H9 (cell line): ENCODE data around the gene AGTRAP. TPM values are rescaled to one million over a fixed set of nuclear protein-coding genes. Genes with fewer than 3 reads are reported as not detected.

Source experiments
- DNase-seq: peaks from one replicate; pipeline ENCODE4 v3.0.0-alpha.2; 2017
- H2AFZ ChIP-seq: one replicate; pipeline ENCODE4 v1.6.1; 2013; ENCODE audit warnings: mild to moderate bottlenecking, low read length, control low read depth, moderate library complexity
- H2AK5ac ChIP-seq: 2 replicates; pipeline ENCODE4 v1.6.1; 2013; ENCODE audit warnings: low read length, control low read depth, mixed read lengths; ENCODE audit not compliant: insufficient read length
- H2BK120ac ChIP-seq: one replicate; pipeline ENCODE4 v1.6.1; 2013; ENCODE audit warnings: low read depth, mild to moderate bottlenecking, low read length, control low read depth, inconsistent platforms; ENCODE audit not compliant: poor library complexity, severe bottlenecking
- H2BK12ac ChIP-seq: 2 replicates; pipeline ENCODE4 v1.6.1; 2013; ENCODE audit warnings: low read length, control low read depth, mixed read lengths, low read depth; ENCODE audit not compliant: insufficient read length
- H2BK15ac ChIP-seq: 2 replicates; pipeline ENCODE4 v1.6.1; 2013; ENCODE audit warnings: low read depth, low read length, control low read depth
- H2BK20ac ChIP-seq: one replicate; pipeline ENCODE4 v1.6.1; 2013; ENCODE audit warnings: low read depth, mild to moderate bottlenecking, low read length, control low read depth, inconsistent platforms; ENCODE audit not compliant: poor library complexity, severe bottlenecking
- H2BK5ac ChIP-seq: 2 replicates; pipeline ENCODE4 v1.6.1; 2013; ENCODE audit warnings: low read length, control low read depth, mixed read lengths; ENCODE audit not compliant: insufficient read length
- H3K14ac ChIP-seq: 2 replicates; pipeline ENCODE4 v1.6.1; 2013; ENCODE audit warnings: low read length, control low read depth; ENCODE audit not compliant: insufficient read depth
- H3K18ac ChIP-seq: 2 replicates; pipeline ENCODE4 v1.6.1; 2013; ENCODE audit warnings: low read depth, mild to moderate bottlenecking, mixed read lengths, low read length, control low read depth; ENCODE audit not compliant: insufficient read length
- H3K23ac ChIP-seq: 2 replicates; pipeline ENCODE4 v1.6.1; 2013; ENCODE audit warnings: low read length, control low read depth, mixed read lengths, low read depth; ENCODE audit not compliant: insufficient read length
- H3K23me2 ChIP-seq: 2 replicates; pipeline ENCODE4 v1.6.1; 2013; ENCODE audit warnings: low read depth, mild to moderate bottlenecking, mixed read lengths, low read length, control low read depth; ENCODE audit not compliant: insufficient read length, poor library complexity, severe bottlenecking
- H3K27ac ChIP-seq: 2 replicates; pipeline ENCODE4 v1.5.1; 2013; ENCODE audit warnings: low read length, control low read depth, mixed read lengths, low read depth; ENCODE audit not compliant: insufficient read length
- H3K27me3 ChIP-seq: 2 replicates; pipeline ENCODE4 v1.6.1; 2013; ENCODE audit warnings: low read length, control low read depth, inconsistent platforms; ENCODE audit not compliant: insufficient read depth
- H3K4ac ChIP-seq: 2 replicates; pipeline ENCODE4 v1.6.1; 2013; ENCODE audit warnings: low read depth, mild to moderate bottlenecking, control low read depth, inconsistent platforms, low read length, moderate library complexity
- H3K4me1 ChIP-seq: 2 replicates; pipeline ENCODE4 v1.6.1; 2013; ENCODE audit warnings: low read length, control low read depth, inconsistent platforms; ENCODE audit not compliant: insufficient read depth
- H3K4me2 ChIP-seq: 2 replicates; pipeline ENCODE4 v1.6.1; 2013; ENCODE audit warnings: low read length, control low read depth, mixed read lengths; ENCODE audit not compliant: insufficient read length, insufficient read depth
- H3K56ac ChIP-seq: 2 replicates; pipeline ENCODE4 v1.6.1; 2013; ENCODE audit warnings: low read depth, mild to moderate bottlenecking, mixed read lengths, low read length, control low read depth; ENCODE audit not compliant: insufficient read length
- H3K79me1 ChIP-seq: 2 replicates; pipeline ENCODE4 v1.6.1; 2013; ENCODE audit warnings: low read depth, mild to moderate bottlenecking, moderate library complexity, low read length, control low read depth, inconsistent platforms; ENCODE audit not compliant: insufficient read depth, poor library complexity, severe bottlenecking
- H3K79me2 ChIP-seq: 2 replicates; pipeline ENCODE4 v1.6.1; 2013; ENCODE audit warnings: low read length, control low read depth, inconsistent platforms; ENCODE audit not compliant: insufficient read depth
- H3K9ac ChIP-seq: 2 replicates; pipeline ENCODE4 v1.6.1; 2013; ENCODE audit warnings: low read length, control low read depth, mixed read lengths; ENCODE audit not compliant: insufficient read length; ENCODE audit errors: extremely low read depth
- H3K9me3 ChIP-seq: one replicate; pipeline ENCODE4 v1.6.1; 2013; ENCODE audit warnings: low read depth, low read length, inconsistent platforms; ENCODE audit not compliant: control insufficient read depth
- H3T11ph ChIP-seq: one replicate; pipeline ENCODE4 v1.6.1; 2013; ENCODE audit warnings: mild to moderate bottlenecking, low read length, control low read depth, inconsistent platforms
- H4K20me1 ChIP-seq: one replicate; pipeline ENCODE4 v1.6.1; 2013; ENCODE audit not compliant: control insufficient read depth, insufficient read length, insufficient read depth
- H4K5ac ChIP-seq: 2 replicates; pipeline ENCODE4 v1.6.1; 2013; ENCODE audit warnings: low read depth, mild to moderate bottlenecking, mixed read lengths, low read length, control low read depth; ENCODE audit not compliant: insufficient read length
- H4K8ac ChIP-seq: replicated peaks from 2 replicates; pipeline ENCODE4 v1.6.1; 2013; ENCODE audit warnings: low read length, control low read depth, mixed read lengths, low read depth; ENCODE audit not compliant: insufficient read length
- H4K91ac ChIP-seq: 2 replicates; pipeline ENCODE4 v1.6.1; 2013; ENCODE audit warnings: low read depth, mild to moderate bottlenecking, moderate library complexity, mixed read lengths, low read length, control low read depth; ENCODE audit not compliant: insufficient read length
- H3K27ac Mint-ChIP-seq, 3 experiments: 2 replicates in 2 of 3; 3 replicates in 1 of 3; pipeline ENCODE4 v1.8.0; 2020 to 2021; ENCODE audit warnings: mixed read lengths in 3 of 3, mild to moderate bottlenecking in 1 of 3, moderate library complexity in 1 of 3
- H3K27me3 Mint-ChIP-seq: 2 replicates; pipeline ENCODE4 v1.8.0; 2021; ENCODE audit warnings: low read depth, mild to moderate bottlenecking, moderate library complexity, mixed read lengths
- H3K36me3 Mint-ChIP-seq, 3 experiments: 2 replicates in 2 of 3; 3 replicates in 1 of 3; pipeline ENCODE4 v1.8.0; 2020 to 2021; ENCODE audit warnings: low read depth in 3 of 3, mixed read lengths in 3 of 3; ENCODE audit not compliant: insufficient read depth in 1 of 3
- H3K4me1 Mint-ChIP-seq, 2 experiments: 2 replicates each; pipeline ENCODE4 v1.8.0; 2020; ENCODE audit warnings: mixed read lengths in 2 of 2
- H3K4me3 Mint-ChIP-seq, 2 experiments: 2 replicates in 1 of 2; 3 replicates in 1 of 2; pipeline ENCODE4 v1.8.0; 2020 to 2021; ENCODE audit warnings: mild to moderate bottlenecking in 2 of 2, mixed read lengths in 2 of 2, moderate library complexity in 1 of 2
- H3K9me3 Mint-ChIP-seq, 2 experiments: 2 replicates in 1 of 2; 3 replicates in 1 of 2; pipeline ENCODE4 v1.8.0; 2020; ENCODE audit warnings: mild to moderate bottlenecking in 2 of 2, mixed read lengths in 2 of 2, moderate library complexity in 1 of 2
- WGBS: extraction: QIAGEN DNeasy Blood & Tissue Kit; methylation state at CpG from one replicate; pipeline ENCODE4 v1.1.7; 2013; ENCODE audit warnings: missing lambda C conversion rate, low lambda C conversion rate, mixed read lengths; ENCODE audit not compliant: insufficient read length; ENCODE audit errors: extremely low coverage; 5-methylcytosine and 5-hydroxymethylcytosine counted together
- total RNA-seq: library from RNA; stranded (reverse); gene quantifications from 2 replicates; pipeline ENCODE4 v1.2.1, GENCODE V29; 2021
- TF ChIP-seq, protein P1 (sequence below): fragments of 200-600 bp; sonication (generic); conservative IDR thresholded peaks from 3 replicates; pipeline ENCODE4 v1.8.0; 2021; ENCODE audit warnings: antibody characterized with exemption, mild to moderate bottlenecking

The AGTRAP gene
- total RNA-seq, 1 experiment from 2014 or later, result 60.9 TPM

DNA sequence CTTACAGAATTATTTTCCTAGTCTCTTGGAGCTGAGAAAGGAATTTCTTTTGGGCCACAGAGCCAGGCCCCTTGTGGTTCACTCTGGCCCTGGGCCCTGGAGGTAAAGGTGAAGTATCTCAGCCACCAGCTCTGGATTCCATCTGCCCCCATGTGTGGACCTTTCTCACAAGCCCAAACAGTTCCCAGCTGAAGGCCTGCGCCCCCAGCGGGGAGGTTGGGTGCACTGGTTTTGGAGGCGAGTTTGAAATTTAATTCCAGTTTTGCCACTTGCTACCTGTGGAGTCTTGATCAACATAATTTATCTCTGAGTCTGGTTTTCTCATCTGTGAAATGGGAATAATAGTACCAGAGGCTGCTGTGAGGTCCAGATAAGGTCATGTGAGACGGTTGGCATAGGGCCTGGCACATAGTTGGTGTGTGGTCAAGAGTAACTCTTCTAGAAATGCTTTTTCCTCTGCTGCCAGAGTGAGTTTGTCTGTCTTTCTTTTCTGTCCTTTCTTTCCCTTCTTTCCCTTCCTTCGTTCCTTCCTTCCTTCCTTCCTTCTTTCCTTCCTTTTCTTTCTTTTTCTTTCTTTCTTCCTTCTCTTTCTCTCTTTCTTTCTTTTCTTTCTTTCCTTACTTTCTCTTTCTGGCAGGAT lies 6.1 kb downstream of the AGTRAP start:
- Histone ChIP-seq H3T11ph (no peak overlapping the region), H3K9me3 (no peaks in the 10 kb centered on the region), H2AK5ac (no peak overlapping the region), H2BK15ac (no peak overlapping the region), H3K27me3 (no peaks in the 10 kb centered on the region), H3K23ac (no peak overlapping the region), H3K9ac (no peak overlapping the region), H2AFZ (no peak overlapping the region), H3K27ac (no peak overlapping the region), H2BK20ac (no peak overlapping the region), H4K5ac (no peak overlapping the region), H4K91ac (no peak overlapping the region), H2BK120ac (no peak overlapping the region), H3K4me1 (peaks cover 2% of the 10 kb centered on the region; the same call in 1 of the 2 replicates), H3K56ac (no peak overlapping the region), H4K8ac (no peak overlapping the region), H2BK12ac (no peak overlapping the region), H3K4ac (no peak overlapping the region), H3K14ac (no peak overlapping the region), H4K20me1 (no peaks in the 10 kb centered on the region), H3K23me2 (peaks cover 1% of the 10 kb centered on the region), H2BK5ac (no peak overlapping the region), H3K79me1 (no peaks in the 10 kb centered on the region), H3K18ac (no peak overlapping the region), H3K79me2 (no peaks in the 10 kb centered on the region), H3K4me2 (no peak overlapping the region)
- Mint-ChIP-seq H3K27ac (peak overlapping the region in 1 of 3 experiments; percentile 38; a peak in 1 of 7 replicates), H3K9me3 (no peaks in the 10 kb centered on the region; a peak in 1 of 5 replicates), H3K4me1 (peaks cover 23 to 36% of the 10 kb centered on the region in 2 experiments), H3K27me3 (no peaks in the 10 kb centered on the region), H3K4me3 (no peak overlapping the region), H3K36me3 (peaks cover 5 to 27% (median 16%) of the 10 kb centered on the region in 3 experiments; a peak in 6 of 7 replicates)
- no CpG with 5 or more reads among the region's 5 CpGs for WGBS
- DNase-seq, result no peak
- TF ChIP-seq, protein P1, sequence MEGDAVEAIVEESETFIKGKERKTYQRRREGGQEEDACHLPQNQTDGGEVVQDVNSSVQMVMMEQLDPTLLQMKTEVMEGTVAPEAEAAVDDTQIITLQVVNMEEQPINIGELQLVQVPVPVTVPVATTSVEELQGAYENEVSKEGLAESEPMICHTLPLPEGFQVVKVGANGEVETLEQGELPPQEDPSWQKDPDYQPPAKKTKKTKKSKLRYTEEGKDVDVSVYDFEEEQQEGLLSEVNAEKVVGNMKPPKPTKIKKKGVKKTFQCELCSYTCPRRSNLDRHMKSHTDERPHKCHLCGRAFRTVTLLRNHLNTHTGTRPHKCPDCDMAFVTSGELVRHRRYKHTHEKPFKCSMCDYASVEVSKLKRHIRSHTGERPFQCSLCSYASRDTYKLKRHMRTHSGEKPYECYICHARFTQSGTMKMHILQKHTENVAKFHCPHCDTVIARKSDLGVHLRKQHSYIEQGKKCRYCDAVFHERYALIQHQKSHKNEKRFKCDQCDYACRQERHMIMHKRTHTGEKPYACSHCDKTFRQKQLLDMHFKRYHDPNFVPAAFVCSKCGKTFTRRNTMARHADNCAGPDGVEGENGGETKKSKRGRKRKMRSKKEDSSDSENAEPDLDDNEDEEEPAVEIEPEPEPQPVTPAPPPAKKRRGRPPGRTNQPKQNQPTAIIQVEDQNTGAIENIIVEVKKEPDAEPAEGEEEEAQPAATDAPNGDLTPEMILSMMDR, result peak; percentile 43; the same call in 2 of the 3 replicates
